ENCODE results near the gene MAGI1.

MAGI1 gene

GRCh38 chr3:65659396-65659795, 379.3 kb downstream of the MAGI1 start:
- DNase-seq: no peak

GRCh38 chr3:65658401-65658800, 380.3 kb downstream of the MAGI1 start:
- DNase-seq: no peak

GRCh38 chr3:65655061-65655460, 383.7 kb downstream of the MAGI1 start:
- no peak for DNase-seq

- no peak for DNase-seq
Measured at GRCh38 chr3:65653731-65654130, 385.0 kb downstream of the MAGI1 start.

GRCh38 chr3:65650247-65650646, 388.5 kb downstream of the MAGI1 start:
- DNase-seq: no peak

- DNase-seq: no peak
Measured at GRCh38 chr3:65647369-65647768, 391.3 kb downstream of the MAGI1 start.

GRCh38 chr3:65642883-65643282, 395.8 kb downstream of the MAGI1 start:
- DNase-seq: no peak

GRCh38 chr3:65641777-65642176, 396.9 kb downstream of the MAGI1 start:
- DNase-seq: no peak

- DNase-seq: no peak
Measured at GRCh38 chr3:65641045-65641444, 397.7 kb downstream of the MAGI1 start.

GRCh38 chr3:65639444-65639843, 399.3 kb downstream of the MAGI1 start:
- DNase-seq: no peak

GRCh38 chr3:65638301-65638700, 400.4 kb downstream of the MAGI1 start:
- no peak for DNase-seq

- DNase-seq: no peak
Measured at GRCh38 chr3:65636326-65636725, 402.4 kb downstream of the MAGI1 start.

- no peak for DNase-seq
Measured at GRCh38 chr3:65635657-65636056, 403.1 kb downstream of the MAGI1 start.

GRCh38 chr3:65633018-65633638, 405.6 kb downstream of the MAGI1 start:
- DNase-seq: no peak

- DNase-seq: no peak
Measured at GRCh38 chr3:65632414-65632813, 406.3 kb downstream of the MAGI1 start.

GRCh38 chr3:65628978-65629377, 409.7 kb downstream of the MAGI1 start:
- DNase-seq: no peak

GRCh38 chr3:65627062-65627461, 411.7 kb downstream of the MAGI1 start:
- DNase-seq: no peak

- DNase-seq: no peak
Measured at GRCh38 chr3:65625305-65625704, 413.4 kb downstream of the MAGI1 start.

GRCh38 chr3:65623362-65623761, 415.4 kb downstream of the MAGI1 start:
- DNase-seq: no peak

GRCh38 chr3:65619888-65620287, 418.8 kb downstream of the MAGI1 start:
- no peak for DNase-seq

GRCh38 chr3:65619451-65619881, 419.3 kb downstream of the MAGI1 start:
- peak; percentile 65 for DNase-seq

GRCh38 chr3:65618599-65618998, 420.1 kb downstream of the MAGI1 start:
- no peak for DNase-seq

GRCh38 chr3:65617787-65618186, 420.9 kb downstream of the MAGI1 start:
- DNase-seq: no peak

GRCh38 chr3:65617209-65617608, 421.5 kb downstream of the MAGI1 start:
- DNase-seq: no peak

- DNase-seq: no peak
Measured at GRCh38 chr3:65616563-65616962, 422.2 kb downstream of the MAGI1 start.

All from fibroblast of skin of back (primary cell).